ENCODE measurements around the gene AFF1. TPM values are rescaled to one million over a fixed set of nuclear protein-coding genes. Genes with fewer than 3 reads are reported as not detected.

AFF1 gene
- total RNA-seq, 3 donors from 2014 or later (not counting 1 experiment from before 2014, with no cell fraction given): 87.9 to 93.4 (median 91.7) TPM

GRCh38 chr4:87042221-87042620, 107.4 kb downstream of the AFF1 start:
- peaks cover 48 to 50% of the 10 kb centered on the region in 2 donors for H3K4me1 Mint-ChIP-seq
- H3K27me3 Mint-ChIP-seq (ENCODE audit: low read depth in 2 of 2): no peaks in the 10 kb centered on the region
- no peaks in the 10 kb centered on the region for H3K36me3 Mint-ChIP-seq
- peak overlapping the region; percentile 49 for H3K4me3 Mint-ChIP-seq
- H3K9me3 ChIP-seq (ENCODE audit: control insufficient read depth, insufficient read depth, low read length): no peaks in the 10 kb centered on the region
- intact Hi-C loops (cut with micrococcal nuclease): no loop called here
- ATAC-seq: peak in 1 of 3 donors; percentile 62
- H3K36me3 ChIP-seq (ENCODE audit: control insufficient read depth, insufficient read depth, low read length): peaks cover 11% of the 10 kb centered on the region
- no peaks in the 10 kb centered on the region for H3K9me3 Mint-ChIP-seq
- no peak for DNase-seq
- H3K4me3 ChIP-seq (ENCODE audit: low read length): no peak overlapping the region
- no peak overlapping the region for H3K27ac ChIP-seq (ENCODE audit: low read length)
- peak overlapping the region; percentile 64 to 68 for H3K27ac Mint-ChIP-seq
- H3K4me1 ChIP-seq (ENCODE audit: control insufficient read depth, insufficient read depth, low read length): peaks cover 23% of the 10 kb centered on the region
- no CpG with 5 or more reads among the region's 1 CpG for WGBS (ENCODE audit: insufficient coverage)
- TF ChIP-seq CTCF (IDR thresholded peaks at IDR 0.05): no peak
- no peaks in the 10 kb centered on the region for H3K27me3 ChIP-seq (ENCODE audit: control insufficient read depth, insufficient read depth, low read length)

- Mint-ChIP-seq H3K4me1 (peaks cover 41 to 42% of the 10 kb centered on the region in 2 donors), H3K27me3 (ENCODE audit: low read depth in 2 of 2) (no peaks in the 10 kb centered on the region), H3K4me3 (no peak overlapping the region), H3K36me3 (no peaks in the 10 kb centered on the region), H3K27ac (peak overlapping the region in 1 of 2 donors; percentile 68), H3K9me3 (no peaks in the 10 kb centered on the region)
- DNase-seq (no peak), ATAC-seq (no peak)
- no peaks in the 10 kb centered on the region for H3K9me3 ChIP-seq (ENCODE audit: control insufficient read depth, insufficient read depth, low read length)
- H3K27ac ChIP-seq (ENCODE audit: low read length): no peak overlapping the region
- H3K4me1 ChIP-seq (ENCODE audit: control insufficient read depth, insufficient read depth, low read length): peaks cover 23% of the 10 kb centered on the region
- no peak for TF ChIP-seq CTCF (IDR thresholded peaks at IDR 0.05)
- WGBS (ENCODE audit: insufficient coverage): 88% methylated on average over 4 of the region's 4 CpGs
- no peak overlapping the region for H3K4me3 ChIP-seq (ENCODE audit: low read length)
- no peaks in the 10 kb centered on the region for H3K27me3 ChIP-seq (ENCODE audit: control insufficient read depth, insufficient read depth, low read length)
- intact Hi-C loops (cut with micrococcal nuclease): no loop called here
- H3K36me3 ChIP-seq (ENCODE audit: control insufficient read depth, insufficient read depth, low read length): peaks cover 15% of the 10 kb centered on the region
Observed at GRCh38 chr4:87042986-87043820, 108.4 kb downstream of the AFF1 start.

- Histone ChIP-seq H3K4me1 (ENCODE audit: control insufficient read depth, insufficient read depth, low read length) (peaks cover 23% of the 10 kb centered on the region), H3K27ac (ENCODE audit: low read length) (no peak overlapping the region), H3K9me3 (ENCODE audit: control insufficient read depth, insufficient read depth, low read length) (no peaks in the 10 kb centered on the region), H3K4me3 (ENCODE audit: low read length) (no peak overlapping the region), H3K27me3 (ENCODE audit: control insufficient read depth, insufficient read depth, low read length) (no peaks in the 10 kb centered on the region), H3K36me3 (ENCODE audit: control insufficient read depth, insufficient read depth, low read length) (peaks cover 15% of the 10 kb centered on the region)
- Mint-ChIP-seq H3K9me3 (no peaks in the 10 kb centered on the region), H3K36me3 (no peaks in the 10 kb centered on the region), H3K4me1 (peaks cover 31 to 38% of the 10 kb centered on the region in 2 donors), H3K4me3 (no peak overlapping the region), H3K27ac (no peak overlapping the region), H3K27me3 (ENCODE audit: low read depth in 2 of 2) (no peaks in the 10 kb centered on the region)
- no peak for TF ChIP-seq CTCF (IDR thresholded peaks at IDR 0.05)
- ATAC-seq (peak in 1 of 3 donors; percentile 48), DNase-seq (no peak)
- 42% methylated on average over 6 of the region's 6 CpGs for WGBS (ENCODE audit: insufficient coverage)
- intact Hi-C loops (cut with micrococcal nuclease): no loop called here
Observed at GRCh38 chr4:87044511-87045233, 109.9 kb downstream of the AFF1 start.

Measured in natural killer cell (primary cell).